GM23248 (cell line): Measurements from ENCODE around the gene KIAA1549.

Experiments used
- EZH2 ChIP-seq: fragments of 200-600 bp; sonication (generic); IDR thresholded peaks from 2 replicates; pipeline ENCODE4 v1.6.1; 2018; ENCODE audit warnings: antibody characterized with exemption, mild to moderate bottlenecking; ENCODE audit not compliant: insufficient read depth, poor library complexity, severe bottlenecking
- EZH2phosphoT487 ChIP-seq: fragments of 200-600 bp; sonication (generic); IDR thresholded peaks from 2 replicates; pipeline ENCODE4 v1.6.1; 2018; ENCODE audit warnings: antibody characterized with exemption, moderate library complexity, mild to moderate bottlenecking, low read depth; ENCODE audit not compliant: insufficient read depth

DNA sequence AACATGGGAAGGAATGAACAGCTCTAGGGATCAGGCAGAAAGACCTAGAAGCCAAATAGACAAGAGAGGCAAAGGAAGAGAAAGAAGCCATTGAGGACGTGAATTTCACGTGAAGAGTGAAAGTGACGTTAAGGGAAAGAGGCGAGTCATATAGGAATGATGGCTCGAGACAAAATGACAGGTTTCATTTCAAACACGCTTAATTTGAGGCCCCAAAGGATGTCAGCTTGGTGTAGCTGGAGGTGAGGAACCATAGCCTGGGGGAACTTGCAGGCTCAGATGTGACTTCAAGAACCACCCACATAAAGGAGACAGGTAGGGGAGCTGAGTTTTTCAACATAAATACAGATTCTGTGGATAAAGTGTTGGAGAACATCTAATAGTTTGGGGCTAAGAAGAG, 98.9 kb downstream of the KIAA1549 start:
- TF ChIP-seq EZH2 (no peak), EZH2phosphoT487 (no peak)
